HG02610 (cell line): ENCODE results near the gene COL28A1.
"Not testable (repeated sequence)": the region's sequence is repeated elsewhere in the genome, so short reads cannot be mapped to it uniquely, and the experiment has no call there.

Source experiments
- ATAC-seq: cut with Tn5 transposase; IDR thresholded peaks from one replicate; pipeline ENCODE4 v1.9.1; 2021; ENCODE audit warnings: mild to moderate bottlenecking, moderate library complexity; ENCODE audit not compliant: unreplicated experiment

COL28A1 gene

GRCh38 chr7:7477641-7478040 is 58.0 kb downstream of the COL28A1 start:
- ATAC-seq = not testable (repeated sequence)

GRCh38 chr7:7476381-7476780 is 59.3 kb downstream of the COL28A1 start:
- ATAC-seq = no peak

- no peak for ATAC-seq
Measured at GRCh38 chr7:7475601-7476000, 60.1 kb downstream of the COL28A1 start.

- no peak for ATAC-seq
Measured at GRCh38 chr7:7474436-7474835, 61.2 kb downstream of the COL28A1 start.

GRCh38 chr7:7464991-7465765 is 70.5 kb downstream of the COL28A1 start:
- ATAC-seq = not testable (repeated sequence)

GRCh38 chr7:7454000-7454399 is 81.7 kb downstream of the COL28A1 start:
- ATAC-seq = no peak

GRCh38 chr7:7452652-7453051 is 83.0 kb downstream of the COL28A1 start:
- no peak for ATAC-seq

- no peak for ATAC-seq
Measured at GRCh38 chr7:7452119-7452518, 83.6 kb downstream of the COL28A1 start.

GRCh38 chr7:7449055-7449454 is 86.6 kb downstream of the COL28A1 start:
- ATAC-seq = no peak

- ATAC-seq = no peak
Measured at GRCh38 chr7:7446616-7447015, 89.1 kb downstream of the COL28A1 start.

GRCh38 chr7:7443806-7444350 is 91.8 kb downstream of the COL28A1 start:
- ATAC-seq = no peak

- no peak for ATAC-seq
Measured at GRCh38 chr7:7439564-7439963, 96.1 kb downstream of the COL28A1 start.

- ATAC-seq = no peak
Measured at GRCh38 chr7:7438851-7439250, 96.8 kb downstream of the COL28A1 start.

GRCh38 chr7:7435978-7436377 is 99.7 kb downstream of the COL28A1 start:
- no peak for ATAC-seq

GRCh38 chr7:7434329-7434728 is 101.3 kb downstream of the COL28A1 start:
- ATAC-seq = no peak

- ATAC-seq = no peak
Measured at GRCh38 chr7:7433811-7434210, 101.9 kb downstream of the COL28A1 start.

- no peak for ATAC-seq
Measured at GRCh38 chr7:7432979-7433378, 102.7 kb downstream of the COL28A1 start.

- no peak for ATAC-seq
Measured at GRCh38 chr7:7428806-7429205, 106.9 kb downstream of the COL28A1 start.

- no peak for ATAC-seq
Measured at GRCh38 chr7:7427363-7427762, 108.3 kb downstream of the COL28A1 start.

GRCh38 chr7:7426676-7427075 is 109.0 kb downstream of the COL28A1 start:
- no peak for ATAC-seq

GRCh38 chr7:7425321-7425720 is 110.4 kb downstream of the COL28A1 start:
- no peak for ATAC-seq

- peak; percentile 91 for ATAC-seq
Measured at GRCh38 chr7:7424151-7424873, 111.4 kb downstream of the COL28A1 start.
